IMR-90 (cell line): ENCODE results near the gene GPR142. TPM values are rescaled to one million over a fixed set of nuclear protein-coding genes. Genes with fewer than 3 reads are reported as not detected.

Experiments used
- ATAC-seq: fragments of 200-7000 bp; cut with Tn5 transposase; 2 replicates; pipeline ENCODE4 v1.9.1; 2020; ENCODE audit warnings: low read depth, mild to moderate bottlenecking, moderate library complexity
- BruUV-seq: library from RNA; stranded (reverse); fragments of 400-500 nt; replicated peaks from 2 replicates; lab custom pipeline; 2021; lab: Mats Ljungman, UMichigan
- CTCF ChIA-PET: fragments of 300-600 bp; formaldehyde crosslinking; extraction: SDS; loops from one replicate; lab custom pipeline; 2021; ENCODE audit warnings: antibody characterized with exemption; lab: Yijun Ruan, JAX
- POLR2A ChIA-PET: fragments of 300-600 bp; sonication (Branson Sonifier 250); formaldehyde crosslinking; loops from one replicate; lab custom pipeline; 2022; ENCODE audit warnings: antibody characterized with exemption; ENCODE audit not compliant: unreplicated experiment; lab: Charles Lee
- DNase-seq: peaks from one replicate; pipeline ENCODE4 v3.0.0; 2013
- H2AFZ ChIP-seq: replicated peaks from 2 replicates; pipeline ENCODE3; 2013; ENCODE audit warnings: low read length, mild to moderate bottlenecking; ENCODE audit not compliant: poor library complexity
- H2AK5ac ChIP-seq: 2 replicates; pipeline ENCODE4 v1.6.1; 2013; ENCODE audit warnings: low read depth, low read length, inconsistent platforms
- H2AK9ac ChIP-seq: replicated peaks from 2 replicates; pipeline ENCODE3; 2013; ENCODE audit warnings: mild to moderate bottlenecking, low read depth, low read length, moderate library complexity; ENCODE audit not compliant: poor library complexity
- H2BK120ac ChIP-seq: 2 replicates; pipeline ENCODE4 v1.6.1; 2013; ENCODE audit warnings: low read depth, low read length, inconsistent platforms
- H2BK15ac ChIP-seq: 3 replicates; pipeline ENCODE4 v1.6.1; 2013; ENCODE audit warnings: low read depth, low read length, inconsistent platforms
- H2BK20ac ChIP-seq: 2 replicates; pipeline ENCODE4 v1.6.1; 2013; ENCODE audit warnings: low read depth, mild to moderate bottlenecking, inconsistent platforms, low read length, moderate library complexity
- H2BK5ac ChIP-seq: 2 replicates; pipeline ENCODE4 v1.6.1; 2013; ENCODE audit warnings: mild to moderate bottlenecking, low read depth, low read length, inconsistent platforms; ENCODE audit not compliant: poor library complexity, severe bottlenecking
- H3K14ac ChIP-seq: replicated peaks from 2 replicates; pipeline ENCODE4 v1.6.1; 2013; ENCODE audit warnings: low read depth, low read length, inconsistent platforms
- H3K18ac ChIP-seq: 2 replicates; pipeline ENCODE4 v1.6.1; 2013; ENCODE audit warnings: low read depth, low read length, control low read depth
- H3K23ac ChIP-seq: 2 replicates; pipeline ENCODE4 v1.6.1; 2013; ENCODE audit warnings: low read depth, low read length, inconsistent platforms
- H3K27ac ChIP-seq: 2 replicates; pipeline ENCODE4 v1.5.1; 2013; ENCODE audit warnings: mild to moderate bottlenecking, control low read depth, low read length; ENCODE audit not compliant: insufficient read depth
- H3K27me3 ChIP-seq: 2 replicates; pipeline ENCODE4 v1.6.1; 2013; ENCODE audit warnings: low read length; ENCODE audit not compliant: control insufficient read depth, insufficient read depth
- H3K36me3 ChIP-seq: 2 replicates; pipeline ENCODE4 v1.6.1; 2013; ENCODE audit warnings: low read length, mixed read lengths; ENCODE audit not compliant: control insufficient read depth, insufficient read depth
- H3K4ac ChIP-seq: 2 replicates; pipeline ENCODE4 v1.6.1; 2013; ENCODE audit warnings: low read depth, low read length, inconsistent platforms
- H3K4me1 ChIP-seq: 2 replicates; pipeline ENCODE4 v1.6.1; 2013; ENCODE audit warnings: low read length, mixed read lengths; ENCODE audit not compliant: control insufficient read depth, insufficient read depth
- H3K4me2 ChIP-seq: 2 replicates; pipeline ENCODE4 v1.6.1; 2013; ENCODE audit warnings: low read depth, mild to moderate bottlenecking, control low read depth, low read length, moderate library complexity
- H3K4me3 ChIP-seq: 2 replicates; pipeline ENCODE4 v1.5.1; 2013; ENCODE audit warnings: low read depth, mild to moderate bottlenecking, control low read depth, low read length, moderate library complexity; ENCODE audit not compliant: insufficient read depth
- H3K56ac ChIP-seq: 2 replicates; pipeline ENCODE4 v1.6.1; 2013; ENCODE audit warnings: low read length, inconsistent platforms; ENCODE audit not compliant: insufficient read depth; ENCODE audit errors: extremely low read depth
- H3K79me1 ChIP-seq, 2 experiments: 2 replicates each; pipeline ENCODE4 v1.6.1; 2013; ENCODE audit warnings: low read length in 2 of 2, inconsistent platforms in 1 of 2, low read depth in 1 of 2
- H3K9ac ChIP-seq: 2 replicates; pipeline ENCODE4 v1.6.1; 2013; ENCODE audit warnings: low read depth, low read length, control low read depth
- H3K9me1 ChIP-seq: 2 replicates; pipeline ENCODE4 v1.6.1; 2013; ENCODE audit warnings: low read length, inconsistent platforms; ENCODE audit not compliant: insufficient read depth
- H3K9me3 ChIP-seq: 2 replicates; pipeline ENCODE4 v1.6.1; 2013; ENCODE audit warnings: low read length; ENCODE audit not compliant: control insufficient read depth, insufficient read depth
- H4K20me1 ChIP-seq: 2 replicates; pipeline ENCODE4 v1.6.1; 2013; ENCODE audit warnings: low read length, inconsistent platforms; ENCODE audit not compliant: insufficient read depth
- H4K5ac ChIP-seq: 2 replicates; pipeline ENCODE4 v1.6.1; 2013; ENCODE audit warnings: mild to moderate bottlenecking, low read depth, low read length, control low read depth
- H4K8ac ChIP-seq, 2 experiments: 2 replicates each; pipeline ENCODE4 v1.6.1; 2013; ENCODE audit warnings: low read depth in 2 of 2, low read length in 2 of 2, control low read depth in 1 of 2, inconsistent platforms in 1 of 2
- H4K91ac ChIP-seq: 2 replicates; pipeline ENCODE4 v1.6.1; 2013; ENCODE audit warnings: low read depth, low read length, inconsistent platforms; ENCODE audit not compliant: insufficient read depth
- BHLHE40 ChIP-seq: fragments of 150-350 bp; IDR thresholded peaks from 2 replicates; pipeline ENCODE4 v1.6.1; 2016; ENCODE audit warnings: mild to moderate bottlenecking, low read depth, low read length
- CEBPB ChIP-seq: IDR thresholded peaks from 2 replicates; pipeline ENCODE4 v1.6.1; 2012; ENCODE audit warnings: low read depth, low read length, improper control_type of control experiment
- CHD1 ChIP-seq: IDR thresholded peaks from 2 replicates; pipeline ENCODE4 v1.6.1; 2012; ENCODE audit warnings: low read depth, low read length, improper control_type of control experiment
- CTCF ChIP-seq: conservative IDR thresholded peaks from 2 replicates; pipeline ENCODE4 v1.5.1; 2012; ENCODE audit warnings: mild to moderate bottlenecking, low read depth, low read length, improper control_type of control experiment
- ELK1 ChIP-seq: fragments of 150-350 bp; IDR thresholded peaks from 2 replicates; pipeline ENCODE4 v1.6.1; 2016; ENCODE audit warnings: low read depth, mild to moderate bottlenecking, low read length, moderate library complexity, borderline replicate concordance
- FOS ChIP-seq: fragments of 150-350 bp; IDR thresholded peaks from 2 replicates; pipeline ENCODE4 v1.6.1; 2016; ENCODE audit warnings: low read depth, low read length
- MAFK ChIP-seq: IDR thresholded peaks from 2 replicates; pipeline ENCODE4 v1.6.1; 2012; ENCODE audit warnings: low read depth, low read length, improper control_type of control experiment
- MAZ ChIP-seq: IDR thresholded peaks from 2 replicates; pipeline ENCODE4 v1.6.1; 2012; ENCODE audit warnings: low read depth, mild to moderate bottlenecking, low read length, improper control_type of control experiment, moderate library complexity, borderline replicate concordance
- MXI1 ChIP-seq: IDR thresholded peaks from 2 replicates; pipeline ENCODE4 v1.6.1; 2012; ENCODE audit warnings: low read depth, mild to moderate bottlenecking, low read length, moderate library complexity, borderline replicate concordance
- NFE2L2 ChIP-seq: fragments of 150-350 bp; IDR thresholded peaks from 2 replicates; pipeline ENCODE4 v1.6.1; 2016; ENCODE audit warnings: low read depth, mild to moderate bottlenecking, low read length
- POLR2A ChIP-seq: IDR thresholded peaks from 2 replicates; pipeline ENCODE4 v1.6.1; 2012; ENCODE audit warnings: mild to moderate bottlenecking, low read depth, low read length
- RCOR1 ChIP-seq: IDR thresholded peaks from 2 replicates; pipeline ENCODE4 v1.6.1; 2012; ENCODE audit warnings: mild to moderate bottlenecking, low read length, improper control_type of control experiment; ENCODE audit not compliant: insufficient replicate concordance
- SMC3 ChIP-seq: fragments of 150-350 bp; IDR thresholded peaks from 2 replicates; pipeline ENCODE4 v1.6.1; 2016; ENCODE audit warnings: low read depth, mild to moderate bottlenecking, antibody characterized with exemption, low read length, moderate library complexity
- WGBS, 2 experiments: methylation state at CpG; one replicate each; pipeline versions ENCODE4 v1.1.5 to v1.1.7; 2013; ENCODE audit warnings: missing lambda C conversion rate in 2 of 2; ENCODE audit not compliant: insufficient read length in 1 of 2; ENCODE audit errors: extremely low coverage in 2 of 2; 5-methylcytosine and 5-hydroxymethylcytosine counted together
- dilution Hi-C: fragments of 300-500 bp; cut with HindIII; formaldehyde crosslinking; loops from one replicate; pipeline ENCODE4 v1.14.3; 2018; ENCODE audit warnings: low sequenced_read_pairs; ENCODE audit not compliant: unreplicated experiment
- in situ Hi-C: fragments of 300-500 bp; cut with MboI; formaldehyde crosslinking; loops from 3 replicates; pipeline ENCODE4 v1.14.3; 2019; ENCODE audit warnings: low sequenced_read_pairs, inconsistent platforms, mixed read lengths
- intact Hi-C: fragments of 100-400 bp; cut with micrococcal nuclease; formaldehyde crosslinking; loops from 2 replicates; pipeline ENCODE4 v1.10.0; 2022
- polyA plus RNA-seq, 3 experiments: library from polyadenylated mRNA; depleted of rRNA; stranded (reverse); fragments of >200 nt; gene quantifications; 2 replicates each; pipeline ENCODE4 v1.2.3, GENCODE V29; 2012; ENCODE audit warnings: low replicate concordance in 1 of 3
- total RNA-seq: library from RNA; depleted of rRNA; stranded (reverse); fragments of >200 nt; gene quantifications from 2 replicates; pipeline ENCODE4 v1.2.3, GENCODE V29; 2012

The GPR142 gene
- total and polyA plus RNA-seq, 2 of the 4 experiments (the other 2 are of a cell fraction), result not detected

GRCh38 chr17:74355065-74355464, 12.2 kb upstream of the GPR142 start:
- H3K79me1 ChIP-seq, result no peaks in the 10 kb centered on the region
- H3K18ac ChIP-seq, result no peak overlapping the region
- no peak overlapping the region for H4K8ac ChIP-seq
- H3K56ac ChIP-seq, result no peak overlapping the region
- no peak overlapping the region for H4K5ac ChIP-seq
- no peaks in the 10 kb centered on the region for H3K36me3 ChIP-seq
- WGBS, 2 experiments, result no CpG with 5 or more reads among the region's 8 CpGs
- H3K14ac ChIP-seq, result no peak overlapping the region
- dilution Hi-C loops (no loop called here), in situ Hi-C loops (no loop called here), intact Hi-C loops (no loop called here)
- no peak overlapping the region for H3K9ac ChIP-seq
- no peak overlapping the region for H3K27ac ChIP-seq
- H3K4me3 ChIP-seq, result no peak overlapping the region
- no peak overlapping the region for H2AK5ac ChIP-seq
- DNase-seq, result no peak
- TF ChIP-seq MAZ (no peak), RCOR1 (no peak), FOS (no peak), CEBPB (no peak), NFE2L2 (no peak), CTCF (no peak), MAFK (no peak), CHD1 (no peak), ELK1 (no peak), POLR2A (no peak), SMC3 (no peak), MXI1 (no peak), BHLHE40 (no peak)
- no peak overlapping the region for H3K23ac ChIP-seq
- no peak overlapping the region for H2BK120ac ChIP-seq
- no peak overlapping the region for H2BK15ac ChIP-seq
- no peak overlapping the region for H2AK9ac ChIP-seq
- H3K9me1 ChIP-seq, result no peaks in the 10 kb centered on the region
- no peaks in the 10 kb centered on the region for H3K4me1 ChIP-seq
- H3K27me3 ChIP-seq, result peaks cover 16% of the 10 kb centered on the region; the same call in 1 of the 2 replicates
- no peak overlapping the region for H3K4me2 ChIP-seq
- H2AFZ ChIP-seq, result no peak overlapping the region
- no peaks in the 10 kb centered on the region for H3K9me3 ChIP-seq
- no peak overlapping the region for H3K4ac ChIP-seq
- BruUV-seq, result no TSS peak
- POLR2A ChIA-PET, result no interaction called here
- no peak overlapping the region for H4K91ac ChIP-seq
- no peak overlapping the region for H2BK5ac ChIP-seq
- H4K20me1 ChIP-seq, result no peaks in the 10 kb centered on the region
- H2BK20ac ChIP-seq, result no peak overlapping the region
- ATAC-seq, result no peak
- CTCF ChIA-PET, result interaction anchor here (0.6 kb wide), 1 partner anchor 19 kb away, joined by 3 read pairs; no protein-coding TSS in a partner anchor
